GM20000 (cell line): ENCODE measurements around the gene FAM170B.

Source experiments
- DNase-seq: peaks from one replicate; pipeline ENCODE4 v3.0.0; 2012; ENCODE audit warnings: low spot score
- TF ChIP-seq, protein P1 (sequence below): IDR thresholded peaks from 2 replicates; pipeline ENCODE4 v1.5.1; 2012; ENCODE audit warnings: mild to moderate bottlenecking, control low read depth; ENCODE audit errors: extremely low read depth, missing control alignments

The FAM170B gene

DNA sequence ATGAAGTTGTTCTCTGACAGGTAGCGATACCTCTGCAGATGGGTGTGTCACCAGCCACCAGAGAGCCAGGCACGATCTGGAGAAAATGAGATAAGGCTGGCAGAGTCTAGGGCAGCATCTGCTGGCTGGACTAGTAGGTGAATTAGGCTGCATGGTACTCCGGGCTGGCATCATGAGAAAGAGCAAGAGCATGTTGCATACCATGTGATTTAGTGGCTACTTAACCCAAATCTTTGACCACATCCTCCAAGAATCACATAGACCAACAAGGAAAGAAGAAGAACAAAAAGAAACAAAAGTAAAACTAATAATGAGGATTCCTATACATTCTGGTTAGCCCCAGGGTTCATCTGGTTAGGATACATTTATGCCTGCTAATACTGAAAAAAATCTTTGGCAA, 23.4 kb upstream of the FAM170B start:
- TF ChIP-seq, protein P1, sequence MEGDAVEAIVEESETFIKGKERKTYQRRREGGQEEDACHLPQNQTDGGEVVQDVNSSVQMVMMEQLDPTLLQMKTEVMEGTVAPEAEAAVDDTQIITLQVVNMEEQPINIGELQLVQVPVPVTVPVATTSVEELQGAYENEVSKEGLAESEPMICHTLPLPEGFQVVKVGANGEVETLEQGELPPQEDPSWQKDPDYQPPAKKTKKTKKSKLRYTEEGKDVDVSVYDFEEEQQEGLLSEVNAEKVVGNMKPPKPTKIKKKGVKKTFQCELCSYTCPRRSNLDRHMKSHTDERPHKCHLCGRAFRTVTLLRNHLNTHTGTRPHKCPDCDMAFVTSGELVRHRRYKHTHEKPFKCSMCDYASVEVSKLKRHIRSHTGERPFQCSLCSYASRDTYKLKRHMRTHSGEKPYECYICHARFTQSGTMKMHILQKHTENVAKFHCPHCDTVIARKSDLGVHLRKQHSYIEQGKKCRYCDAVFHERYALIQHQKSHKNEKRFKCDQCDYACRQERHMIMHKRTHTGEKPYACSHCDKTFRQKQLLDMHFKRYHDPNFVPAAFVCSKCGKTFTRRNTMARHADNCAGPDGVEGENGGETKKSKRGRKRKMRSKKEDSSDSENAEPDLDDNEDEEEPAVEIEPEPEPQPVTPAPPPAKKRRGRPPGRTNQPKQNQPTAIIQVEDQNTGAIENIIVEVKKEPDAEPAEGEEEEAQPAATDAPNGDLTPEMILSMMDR: no peak
- no peak for DNase-seq

DNA sequence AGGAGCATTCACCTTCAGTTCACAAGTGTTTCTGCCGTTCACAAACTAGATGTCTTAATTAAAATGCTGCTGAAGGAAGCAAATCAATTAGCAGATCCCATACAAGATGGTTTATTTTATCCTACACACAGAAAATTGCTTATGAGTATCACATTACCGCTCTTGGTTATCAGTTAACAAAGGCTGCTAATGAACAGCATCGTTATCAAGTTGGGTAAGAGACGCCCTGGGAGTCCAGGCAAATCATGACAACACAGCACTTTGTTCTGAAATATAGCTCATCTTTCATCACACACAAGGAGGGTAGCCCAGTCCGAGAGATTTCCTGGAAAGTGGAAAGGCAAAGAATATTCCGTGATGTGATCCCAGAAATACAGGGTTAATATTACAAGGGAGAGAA, 20.8 kb upstream of the FAM170B start:
- no peak for DNase-seq
- TF ChIP-seq, protein P1: no peak

DNA sequence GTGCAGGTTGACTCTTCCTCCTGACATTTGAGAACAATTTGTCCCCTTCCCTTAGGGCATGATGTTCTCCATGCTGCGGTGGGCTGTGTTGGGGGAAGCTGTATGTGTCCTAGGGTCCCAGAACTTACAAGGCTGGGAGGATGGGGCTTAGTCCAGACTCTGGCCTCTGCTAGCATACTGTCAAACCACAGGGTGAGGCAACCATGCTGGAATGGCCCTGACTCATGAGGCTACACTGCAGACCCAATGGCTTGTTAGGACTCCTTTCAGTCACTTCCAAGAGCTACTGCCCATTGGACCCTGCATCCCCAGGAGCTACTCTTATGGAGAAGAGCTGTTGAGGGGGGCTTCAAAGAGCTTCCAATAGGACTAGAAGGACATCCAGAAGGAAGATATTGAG, 20.1 kb upstream of the FAM170B start:
- no peak for DNase-seq
- TF ChIP-seq, protein P1: no peak

DNA sequence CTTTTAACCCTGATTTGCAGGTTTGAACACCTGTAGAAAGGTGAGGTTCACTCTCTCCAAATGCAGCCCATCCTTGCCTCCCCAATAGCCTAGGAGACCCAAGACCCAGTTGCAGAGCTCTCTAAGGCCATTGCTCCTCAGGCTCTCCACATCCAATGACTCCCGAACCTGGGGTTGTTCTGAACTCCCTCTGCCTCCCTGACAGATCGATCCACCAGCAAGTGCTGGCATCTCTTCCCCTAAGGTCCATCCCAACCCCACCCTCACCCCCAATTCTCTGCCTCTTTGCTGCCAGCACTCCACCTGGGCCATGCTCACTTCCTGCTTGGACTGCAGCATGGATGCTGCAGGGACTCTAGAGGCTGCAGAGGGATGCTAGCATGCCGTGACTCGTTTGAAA, 19.3 kb upstream of the FAM170B start:
- TF ChIP-seq, protein P1: no peak

DNA sequence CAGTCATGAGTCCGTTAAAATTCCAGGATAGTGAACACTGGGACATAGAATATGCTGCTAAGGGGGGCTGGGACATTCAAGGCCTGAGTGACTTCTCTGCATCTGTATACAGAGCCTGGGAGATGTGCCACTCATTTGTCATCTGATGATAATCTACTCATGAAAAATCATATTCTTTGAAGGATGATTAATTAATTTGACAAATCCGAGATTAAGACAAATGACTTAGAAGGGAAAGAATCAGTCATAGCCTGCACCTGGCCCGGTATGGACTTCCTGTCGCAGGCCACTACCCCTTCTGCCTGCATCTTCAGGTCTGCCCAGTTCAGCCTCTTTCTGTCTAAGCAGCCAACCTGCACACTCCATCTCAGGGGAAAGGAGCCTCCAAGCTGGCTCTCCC, 18.8 kb upstream of the FAM170B start:
- DNase-seq: no peak
- TF ChIP-seq, protein P1: no peak

More for the DNA sequence above, 19.3 kb upstream of the FAM170B start:
- DNase-seq: no peak

DNA sequence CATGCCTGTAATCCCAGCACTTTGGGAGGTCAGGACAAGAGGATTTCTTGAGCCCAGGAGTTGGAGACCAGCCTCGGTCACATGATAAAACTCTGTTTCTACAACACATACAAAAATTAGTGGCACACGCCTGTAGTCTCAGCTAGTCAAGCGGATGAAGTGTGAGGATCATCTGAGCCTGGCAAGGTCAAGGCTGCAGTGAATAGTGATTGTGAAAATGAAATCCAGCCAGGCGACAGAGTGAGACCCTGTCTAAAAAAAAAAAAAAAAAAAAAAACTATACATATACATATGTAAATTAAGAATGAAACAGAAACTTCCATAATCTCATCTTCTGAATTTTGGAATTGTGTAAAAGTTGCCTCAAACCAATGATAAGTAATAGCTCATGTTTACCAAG, 18.2 kb upstream of the FAM170B start:
- no peak for DNase-seq
- TF ChIP-seq, protein P1: no peak

DNA sequence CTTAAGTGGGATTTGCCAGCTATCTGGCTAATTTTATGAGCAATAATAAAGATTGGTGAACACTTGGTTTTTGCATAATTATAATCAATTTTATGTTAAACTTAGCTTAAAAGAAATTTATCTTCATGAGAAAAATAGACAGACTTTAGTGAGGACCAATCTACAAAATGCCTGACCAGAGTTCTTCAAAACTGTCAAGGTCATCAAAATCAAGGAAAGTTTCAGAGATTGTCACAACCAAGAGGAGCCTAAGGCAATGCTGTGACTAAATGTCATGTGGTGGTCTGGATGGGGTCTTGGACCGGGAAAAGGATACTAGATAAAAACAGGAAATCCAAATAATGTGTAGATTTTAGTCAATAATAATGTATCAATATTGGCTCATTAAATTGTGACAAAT, 17.7 kb upstream of the FAM170B start:
- TF ChIP-seq, protein P1: no peak
- no peak for DNase-seq

DNA sequence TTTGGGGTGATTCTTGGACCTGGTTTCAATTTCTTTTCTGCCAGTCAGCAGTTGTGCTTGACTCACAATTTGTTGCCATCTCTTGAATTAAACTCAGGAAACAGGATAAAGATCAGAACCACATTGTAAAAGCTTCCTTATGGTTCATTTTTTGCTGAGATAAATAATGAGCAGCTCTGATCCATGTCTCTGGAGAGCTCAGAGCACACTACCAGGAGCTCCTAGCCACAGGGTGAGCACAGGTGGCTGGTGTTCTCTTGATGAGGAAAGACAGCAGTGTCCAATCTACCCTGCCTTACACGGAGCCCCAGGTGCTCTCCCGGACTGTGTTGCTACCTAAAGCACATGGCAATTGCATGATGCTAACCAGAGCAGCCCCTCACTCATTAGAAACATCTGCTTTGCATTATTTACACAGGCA, 17.2 kb upstream of the FAM170B start:
- TF ChIP-seq, protein P1: no peak
- no peak for DNase-seq
